Measurements from ENCODE around the gene OR6M1. TPM values are rescaled to one million over a fixed set of nuclear protein-coding genes. Genes with fewer than 3 reads are reported as not detected.

OR6M1 gene
- total and polyA plus RNA-seq, 2 donors (not counting 3 experiments of a cell fraction or from before 2014, with no cell fraction given): not detected

DNA sequence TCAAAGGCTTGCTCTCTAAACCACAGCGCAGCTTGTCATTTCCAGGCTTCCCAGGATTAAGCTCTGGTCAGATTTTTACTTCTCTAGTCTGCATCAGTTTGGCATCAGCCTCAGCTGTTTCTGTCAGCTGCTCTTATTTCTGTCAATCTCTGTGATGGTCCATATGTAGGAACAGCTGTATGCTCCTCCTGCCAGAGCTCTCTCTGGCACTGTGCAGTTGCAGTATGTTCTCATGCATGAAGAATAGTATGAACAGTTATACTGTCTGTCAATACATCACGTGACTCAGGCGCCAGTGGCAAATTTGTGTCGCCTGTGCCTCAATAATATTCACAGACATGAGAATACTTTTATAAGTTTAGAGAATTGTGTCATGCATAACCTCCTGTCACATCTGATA, 6.7 kb downstream of the OR6M1 start:
- ChIA-PET POLR2A (no interaction called here), CTCF (no interaction called here)
- Histone ChIP-seq H4K20me1 (replicated peaks; ENCODE audit: control insufficient read depth, extremely low read depth, insufficient read depth, low read length) (no peaks in the 10 kb centered on the region), H3K27me3 (ENCODE audit: control insufficient read depth in 2 of 2, insufficient read depth in 2 of 2, low read length in 2 of 2) (no peaks in the 10 kb centered on the region), H3K9me1 (replicated peaks; ENCODE audit: control insufficient read depth, extremely low read depth, insufficient read depth, low read length) (no peaks in the 10 kb centered on the region), H3K9me3 (replicated peaks; ENCODE audit: control insufficient read depth, insufficient read depth, low read length) (no peaks in the 10 kb centered on the region), H3K27ac (ENCODE audit: insufficient read depth, low read depth, low read length) (no peak overlapping the region), H3K36me3 (ENCODE audit: control insufficient read depth in 2 of 2, extremely low read depth in 1 of 2, insufficient read depth in 2 of 2, low read length in 2 of 2) (no peaks in the 10 kb centered on the region), H3K79me2 (ENCODE audit: control insufficient read depth, insufficient read depth, low read length) (no peaks in the 10 kb centered on the region), H3K9ac (replicated peaks; ENCODE audit: extremely low read depth, insufficient read depth, low read length) (no peak overlapping the region), H3K4me2 (ENCODE audit: insufficient read depth, low read length) (no peak overlapping the region), H3K4me3 (replicated peaks in 1 of 3; ENCODE audit: insufficient read depth in 1 of 3, low read depth in 1 of 3, low read length in 3 of 3) (no peak overlapping the region), H3K4me1 (ENCODE audit: control insufficient read depth, extremely low read depth, insufficient read depth, low read length) (no peaks in the 10 kb centered on the region), H2AFZ (ENCODE audit: low read depth, low read length) (no peak overlapping the region)
- BruUV-seq (replicated peaks): no TSS peak
- TF ChIP-seq JUN (IDR thresholded peaks at IDR 0.05; ENCODE audit: borderline replicate concordance, insufficient read depth, insufficient read length, low read depth): no peak
- no peak for TF ChIP-seq EZH2 (IDR thresholded peaks at IDR 0.05; ENCODE audit: borderline replicate concordance, low read depth, low read length, severe bottlenecking)
- TF ChIP-seq MYC (IDR thresholded peaks at IDR 0.05; ENCODE audit: low read depth, low read length): no peak
- no peak for TF ChIP-seq POLR2A (IDR thresholded peaks at IDR 0.05; ENCODE audit: low read depth, low read length)
- TF ChIP-seq POLR2AphosphoS5 (IDR thresholded peaks at IDR 0.05; ENCODE audit: insufficient read depth, low read depth, low read length): no peak
- TF ChIP-seq, protein P1, sequence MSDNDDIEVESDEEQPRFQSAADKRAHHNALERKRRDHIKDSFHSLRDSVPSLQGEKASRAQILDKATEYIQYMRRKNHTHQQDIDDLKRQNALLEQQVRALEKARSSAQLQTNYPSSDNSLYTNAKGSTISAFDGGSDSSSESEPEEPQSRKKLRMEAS (IDR thresholded peaks at IDR 0.05; ENCODE audit: insufficient read depth, insufficient read length): no peak
- TF ChIP-seq, protein P2, sequence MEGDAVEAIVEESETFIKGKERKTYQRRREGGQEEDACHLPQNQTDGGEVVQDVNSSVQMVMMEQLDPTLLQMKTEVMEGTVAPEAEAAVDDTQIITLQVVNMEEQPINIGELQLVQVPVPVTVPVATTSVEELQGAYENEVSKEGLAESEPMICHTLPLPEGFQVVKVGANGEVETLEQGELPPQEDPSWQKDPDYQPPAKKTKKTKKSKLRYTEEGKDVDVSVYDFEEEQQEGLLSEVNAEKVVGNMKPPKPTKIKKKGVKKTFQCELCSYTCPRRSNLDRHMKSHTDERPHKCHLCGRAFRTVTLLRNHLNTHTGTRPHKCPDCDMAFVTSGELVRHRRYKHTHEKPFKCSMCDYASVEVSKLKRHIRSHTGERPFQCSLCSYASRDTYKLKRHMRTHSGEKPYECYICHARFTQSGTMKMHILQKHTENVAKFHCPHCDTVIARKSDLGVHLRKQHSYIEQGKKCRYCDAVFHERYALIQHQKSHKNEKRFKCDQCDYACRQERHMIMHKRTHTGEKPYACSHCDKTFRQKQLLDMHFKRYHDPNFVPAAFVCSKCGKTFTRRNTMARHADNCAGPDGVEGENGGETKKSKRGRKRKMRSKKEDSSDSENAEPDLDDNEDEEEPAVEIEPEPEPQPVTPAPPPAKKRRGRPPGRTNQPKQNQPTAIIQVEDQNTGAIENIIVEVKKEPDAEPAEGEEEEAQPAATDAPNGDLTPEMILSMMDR (IDR thresholded peaks at IDR 0.05; ENCODE audit: extremely low read depth in 1 of 2, insufficient read depth in 1 of 2, low read depth in 1 of 2, low read length in 2 of 2): no peak
- no peak for TF ChIP-seq FOS (IDR thresholded peaks at IDR 0.05; ENCODE audit: borderline replicate concordance, insufficient read depth, low read length)
- no peak for TF ChIP-seq GATA2 (IDR thresholded peaks at IDR 0.05; ENCODE audit: insufficient read depth, insufficient read length, low read depth, low read length)
- intact Hi-C loops (cut with micrococcal nuclease) (no loop called here), dilution Hi-C loops (cut with MboI; ENCODE audit: extremely low pct_ligation_motif_present, low sequenced_read_pairs) (no loop called here)
- DNase-seq (ENCODE audit: low read depth, low spot score): no peak
- no peak for FAIRE-seq
